GM11168 (cell line): Measurements from ENCODE around the gene TBL1X.
"Not testable (repeated sequence)": the region's sequence is repeated elsewhere in the genome, so short reads cannot be mapped to it uniquely, and the experiment has no call there.

Experiments
- in situ Hi-C: fragments of 300-500 bp; cut with MboI; formaldehyde crosslinking; loops from one replicate; pipeline ENCODE4 v1.12.0; 2022; ENCODE audit warnings: low sequenced_read_pairs; ENCODE audit not compliant: unreplicated experiment

The TBL1X gene

GRCh38 chrX:9529223-9529622 is 64.4 kb downstream of the TBL1X start:
- in situ Hi-C loops, result no loop called here

- in situ Hi-C loops, result no loop called here
Measured at GRCh38 chrX:9530848-9531274, 66.0 kb downstream of the TBL1X start.

- in situ Hi-C loops, result no loop called here
Measured at GRCh38 chrX:9532349-9532748, 67.5 kb downstream of the TBL1X start.

GRCh38 chrX:9533611-9534010 is 68.8 kb downstream of the TBL1X start:
- in situ Hi-C loops, result no loop called here

- in situ Hi-C loops, result no loop called here
Measured at GRCh38 chrX:9534686-9535085, 69.8 kb downstream of the TBL1X start.

- in situ Hi-C loops, result no loop called here
Measured at GRCh38 chrX:9535101-9535500, 70.2 kb downstream of the TBL1X start.

GRCh38 chrX:9536156-9536555 is 71.3 kb downstream of the TBL1X start:
- in situ Hi-C loops, result not testable (repeated sequence)

GRCh38 chrX:9537781-9538180 is 72.9 kb downstream of the TBL1X start:
- in situ Hi-C loops, result no loop called here

- in situ Hi-C loops, result no loop called here
Measured at GRCh38 chrX:9538544-9539045, 73.7 kb downstream of the TBL1X start.

GRCh38 chrX:9539605-9540387 is 74.9 kb downstream of the TBL1X start:
- in situ Hi-C loops, result no loop called here

GRCh38 chrX:9542106-9542760 is 77.4 kb downstream of the TBL1X start:
- in situ Hi-C loops, result no loop called here

- in situ Hi-C loops, result no loop called here
Measured at GRCh38 chrX:9542761-9543111, 77.9 kb downstream of the TBL1X start.

- in situ Hi-C loops, result no loop called here
Measured at GRCh38 chrX:9555354-9555753, 90.5 kb downstream of the TBL1X start.

- in situ Hi-C loops, result no loop called here
Measured at GRCh38 chrX:9557091-9557490, 92.2 kb downstream of the TBL1X start.

GRCh38 chrX:9557521-9557920 is 92.7 kb downstream of the TBL1X start:
- in situ Hi-C loops, result no loop called here

- in situ Hi-C loops, result no loop called here
Measured at GRCh38 chrX:9558615-9559014, 93.8 kb downstream of the TBL1X start.

GRCh38 chrX:9560219-9560618 is 95.4 kb downstream of the TBL1X start:
- in situ Hi-C loops, result no loop called here

- in situ Hi-C loops, result no loop called here
Measured at GRCh38 chrX:9561199-9561598, 96.3 kb downstream of the TBL1X start.

GRCh38 chrX:9562851-9563250 is 98.0 kb downstream of the TBL1X start:
- in situ Hi-C loops, result no loop called here

- in situ Hi-C loops, result no loop called here
Measured at GRCh38 chrX:9566150-9566621, 101.3 kb downstream of the TBL1X start.

GRCh38 chrX:9569876-9570301 is 105.0 kb downstream of the TBL1X start:
- in situ Hi-C loops, result no loop called here
